Activated T-cell treated with anti-CD3 and anti-CD28 coated beads, Interleukin-2, amount 50 U/mL, for 24 hours (primary cell): ENCODE data around the gene NEDD4.
"Not testable (repeated sequence)": the region's sequence is repeated elsewhere in the genome, so short reads cannot be mapped to it uniquely, and the experiment has no call there.

Experiments used
- DNase-seq: peaks from one replicate; pipeline ENCODE4 v3.0.0-alpha.2; 2020
- H3K27ac Mint-ChIP-seq: 2 replicates; pipeline ENCODE4 v1.8.0; 2020; ENCODE audit warnings: mild to moderate bottlenecking, mixed read lengths
- H3K27me3 Mint-ChIP-seq: 2 replicates; pipeline ENCODE4 v1.8.0; 2020; ENCODE audit warnings: mixed read lengths
- H3K36me3 Mint-ChIP-seq: 2 replicates; pipeline ENCODE4 v1.8.0; 2020; ENCODE audit warnings: low read depth, mixed read lengths
- H3K4me1 Mint-ChIP-seq: 2 replicates; pipeline ENCODE4 v1.8.0; 2020; ENCODE audit warnings: low read depth, mixed read lengths
- H3K4me3 Mint-ChIP-seq: 2 replicates; pipeline ENCODE4 v1.8.0; 2020; ENCODE audit warnings: mild to moderate bottlenecking, moderate library complexity, mixed read lengths
- H3K9me3 Mint-ChIP-seq: 2 replicates; pipeline ENCODE4 v1.8.0; 2020; ENCODE audit warnings: mixed read lengths

The NEDD4 gene

DNA sequence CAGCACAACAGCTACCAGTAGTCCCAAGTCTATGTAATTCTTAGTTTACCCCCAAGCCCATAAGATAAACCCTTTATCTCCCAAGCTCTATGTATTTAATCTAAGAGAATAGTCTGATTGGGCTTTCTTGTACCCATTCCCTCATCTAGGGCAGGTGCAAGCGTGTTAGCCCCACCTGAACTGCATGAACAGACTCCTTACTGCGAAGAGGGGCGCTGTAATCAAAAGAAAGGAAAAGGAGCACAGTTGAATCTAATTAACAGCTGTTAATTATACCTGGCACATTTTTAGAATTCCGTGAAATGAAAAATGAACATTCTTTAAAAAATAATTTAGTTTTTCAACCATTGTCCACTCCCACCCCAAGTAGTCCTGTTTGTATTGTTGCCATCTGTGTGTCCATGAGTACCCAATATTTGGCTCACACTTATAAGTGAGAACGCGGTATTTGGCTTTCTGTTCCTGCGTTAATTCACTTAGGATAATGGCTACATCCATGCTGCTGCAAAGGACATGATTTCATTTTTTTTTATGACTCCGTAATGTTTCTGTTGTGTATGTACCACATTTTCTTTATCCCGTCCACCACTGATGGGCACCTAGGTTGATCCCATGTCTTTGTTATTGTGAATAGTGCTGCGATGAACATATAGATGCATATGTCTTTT is 26.5 kb upstream of the NEDD4 start:
- H3K4me3 Mint-ChIP-seq: no peak overlapping the region
- H3K27me3 Mint-ChIP-seq: peaks cover 10% of the 10 kb centered on the region
- DNase-seq: no peak
- no peak overlapping the region for H3K27ac Mint-ChIP-seq
- peaks cover 15% of the 10 kb centered on the region for H3K9me3 Mint-ChIP-seq
- no peaks in the 10 kb centered on the region for H3K36me3 Mint-ChIP-seq
- H3K4me1 Mint-ChIP-seq: peaks cover 9% of the 10 kb centered on the region

GRCh38 chr15:56019060-56019793 is 25.8 kb upstream of the NEDD4 start:
- peaks cover 17% of the 10 kb centered on the region for H3K9me3 Mint-ChIP-seq
- H3K36me3 Mint-ChIP-seq: no peaks in the 10 kb centered on the region
- no peak for DNase-seq
- H3K27me3 Mint-ChIP-seq: peaks cover 7% of the 10 kb centered on the region
- H3K4me3 Mint-ChIP-seq: no peak overlapping the region
- H3K4me1 Mint-ChIP-seq: peaks cover 9% of the 10 kb centered on the region
- no peak overlapping the region for H3K27ac Mint-ChIP-seq

DNA sequence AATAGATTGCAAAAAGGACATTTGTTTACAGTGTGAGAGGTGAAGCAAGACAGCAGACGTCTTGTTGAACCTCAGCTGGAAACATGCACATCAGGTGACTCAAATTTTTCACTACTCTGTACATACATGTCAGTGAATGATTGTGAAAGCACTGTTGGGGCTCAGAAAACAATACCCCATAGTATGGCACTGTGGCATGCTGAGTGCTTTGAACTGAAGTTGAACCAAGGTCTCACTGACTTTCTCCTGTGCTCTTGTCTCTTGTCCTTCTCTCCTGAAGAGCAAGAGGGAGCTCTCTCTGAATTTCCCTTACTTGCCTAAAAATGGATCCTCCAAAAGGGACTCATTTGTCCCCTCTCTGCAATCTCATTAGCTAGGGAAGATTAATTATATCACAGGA is 24.5 kb upstream of the NEDD4 start:
- H3K9me3 Mint-ChIP-seq: peaks cover 25% of the 10 kb centered on the region
- no peaks in the 10 kb centered on the region for H3K36me3 Mint-ChIP-seq
- DNase-seq: no peak
- H3K4me1 Mint-ChIP-seq: peaks cover 9% of the 10 kb centered on the region
- H3K4me3 Mint-ChIP-seq: no peak overlapping the region
- H3K27ac Mint-ChIP-seq: no peak overlapping the region
- H3K27me3 Mint-ChIP-seq: peaks cover 4% of the 10 kb centered on the region

- no peak for DNase-seq
- Mint-ChIP-seq H3K27ac (no peak overlapping the region), H3K4me3 (no peak overlapping the region), H3K4me1 (peaks cover 9% of the 10 kb centered on the region), H3K9me3 (peaks cover 25% of the 10 kb centered on the region), H3K36me3 (no peaks in the 10 kb centered on the region), H3K27me3 (peaks cover 4% of the 10 kb centered on the region)
These were observed 24.1 kb upstream of the NEDD4 start for GRCh38 chr15:56017511-56017910.

- Mint-ChIP-seq H3K27ac (no peak overlapping the region), H3K36me3 (no peaks in the 10 kb centered on the region), H3K27me3 (no peaks in the 10 kb centered on the region), H3K4me3 (no peak overlapping the region), H3K9me3 (peaks cover 25% of the 10 kb centered on the region), H3K4me1 (peaks cover 9% of the 10 kb centered on the region)
- DNase-seq: no peak
These were observed 22.9 kb upstream of the NEDD4 start for GRCh38 chr15:56016281-56016680.

- no peak for DNase-seq
- Mint-ChIP-seq H3K27ac (no peak overlapping the region), H3K4me1 (peaks cover 6% of the 10 kb centered on the region), H3K4me3 (no peak overlapping the region), H3K9me3 (peaks cover 25% of the 10 kb centered on the region), H3K36me3 (no peaks in the 10 kb centered on the region), H3K27me3 (no peaks in the 10 kb centered on the region)
These were observed 21.3 kb upstream of the NEDD4 start for GRCh38 chr15:56014677-56015076.

GRCh38 chr15:56007053-56007452 is 13.6 kb upstream of the NEDD4 start:
- Mint-ChIP-seq H3K4me3 (peak overlapping the region; percentile 29), H3K27me3 (peaks cover 28% of the 10 kb centered on the region)
- not testable (repeated sequence) for H3K9me3 Mint-ChIP-seq, DNase-seq, H3K36me3 Mint-ChIP-seq, H3K4me1 Mint-ChIP-seq, H3K27ac Mint-ChIP-seq

GRCh38 chr15:56006371-56006770 is 13.0 kb upstream of the NEDD4 start:
- H3K9me3 Mint-ChIP-seq, H3K4me1 Mint-ChIP-seq, H3K4me3 Mint-ChIP-seq, DNase-seq, H3K36me3 Mint-ChIP-seq, H3K27ac Mint-ChIP-seq: not testable (repeated sequence)
- peaks cover 28% of the 10 kb centered on the region for H3K27me3 Mint-ChIP-seq

DNA sequence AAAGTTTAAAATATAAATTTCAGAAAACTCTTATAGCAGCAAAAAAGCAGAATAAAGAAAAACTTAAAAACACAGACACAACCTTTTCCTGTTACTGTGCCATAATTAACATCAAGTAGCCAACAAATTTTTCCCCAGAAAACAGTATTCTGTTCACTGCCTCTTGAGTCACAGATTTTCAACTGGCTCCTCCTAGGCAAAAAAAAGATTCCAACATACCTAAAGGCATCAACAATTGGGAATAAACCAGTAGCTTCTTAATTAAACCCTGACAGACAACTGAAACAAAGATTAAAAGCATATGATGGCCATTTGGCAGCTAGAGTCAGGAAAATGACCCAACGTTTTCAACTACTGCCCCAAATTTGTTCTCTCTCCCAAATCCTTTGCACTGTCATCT is 10.9 kb upstream of the NEDD4 start:
- not testable (repeated sequence) for H3K4me3 Mint-ChIP-seq

GRCh38 chr15:56003777-56004176 is 10.4 kb upstream of the NEDD4 start:
- H3K9me3 Mint-ChIP-seq, DNase-seq, H3K4me1 Mint-ChIP-seq, H3K27ac Mint-ChIP-seq, H3K4me3 Mint-ChIP-seq, H3K36me3 Mint-ChIP-seq: not testable (repeated sequence)
- peaks cover 39% of the 10 kb centered on the region for H3K27me3 Mint-ChIP-seq

More for the DNA sequence above, 10.9 kb upstream of the NEDD4 start:
- not testable (repeated sequence) for H3K36me3 Mint-ChIP-seq, DNase-seq, H3K9me3 Mint-ChIP-seq, H3K4me1 Mint-ChIP-seq, H3K27ac Mint-ChIP-seq
- H3K27me3 Mint-ChIP-seq: peaks cover 38% of the 10 kb centered on the region

GRCh38 chr15:56003277-56003676 is 9.9 kb upstream of the NEDD4 start:
- H3K27me3 Mint-ChIP-seq: peaks cover 34% of the 10 kb centered on the region
- H3K4me1 Mint-ChIP-seq, H3K4me3 Mint-ChIP-seq, H3K36me3 Mint-ChIP-seq, DNase-seq, H3K9me3 Mint-ChIP-seq, H3K27ac Mint-ChIP-seq: not testable (repeated sequence)

DNA sequence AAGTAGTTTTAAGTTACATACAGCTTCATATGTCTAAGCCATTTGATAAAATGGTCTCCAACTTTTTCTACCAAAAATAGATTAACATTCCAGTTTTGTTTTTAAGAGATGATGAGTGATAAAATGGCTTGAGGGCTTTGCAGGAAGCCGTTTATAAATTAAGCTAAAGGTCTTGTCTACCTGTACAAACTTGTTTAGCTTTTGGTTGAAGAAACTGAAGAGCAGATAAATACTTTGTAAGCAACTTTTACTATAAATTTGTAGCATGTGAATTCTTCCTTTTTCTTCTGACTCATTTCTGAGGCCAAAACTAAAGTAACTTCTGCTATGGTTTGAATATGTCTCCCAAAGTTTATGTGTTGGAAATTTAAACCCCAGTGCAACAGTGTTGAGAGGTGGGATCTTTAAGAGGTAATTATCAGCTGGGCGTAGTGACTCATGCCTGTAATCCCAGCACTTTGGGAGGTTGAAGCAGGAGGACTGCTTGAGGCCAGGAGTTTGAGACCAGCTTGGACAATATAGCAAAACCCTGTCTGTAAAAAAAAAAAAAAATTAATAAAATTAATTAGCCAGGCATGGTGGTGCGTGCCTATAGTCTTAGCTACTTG is 8.2 kb upstream of the NEDD4 start:
- H3K27me3 Mint-ChIP-seq: peaks cover 27% of the 10 kb centered on the region
- H3K9me3 Mint-ChIP-seq: no peaks in the 10 kb centered on the region

GRCh38 chr15:55999658-56000057 is 6.2 kb upstream of the NEDD4 start:
- Mint-ChIP-seq H3K27me3 (peaks cover 18% of the 10 kb centered on the region), H3K27ac (no peak overlapping the region), H3K36me3 (no peaks in the 10 kb centered on the region), H3K9me3 (no peaks in the 10 kb centered on the region), H3K4me3 (no peak overlapping the region), H3K4me1 (peaks cover 6% of the 10 kb centered on the region)
- DNase-seq: no peak

More for the DNA sequence above, 8.2 kb upstream of the NEDD4 start:
- H3K27ac Mint-ChIP-seq: no peak overlapping the region
- H3K4me1 Mint-ChIP-seq: peaks cover 6% of the 10 kb centered on the region
- no peak for DNase-seq
- no peak overlapping the region for H3K4me3 Mint-ChIP-seq
- H3K36me3 Mint-ChIP-seq: no peaks in the 10 kb centered on the region

- no peak overlapping the region for H3K27ac Mint-ChIP-seq
- no peak overlapping the region for H3K4me3 Mint-ChIP-seq
- H3K27me3 Mint-ChIP-seq: peaks cover 18% of the 10 kb centered on the region
- H3K36me3 Mint-ChIP-seq: no peaks in the 10 kb centered on the region
- peaks cover 8% of the 10 kb centered on the region for H3K4me1 Mint-ChIP-seq
- no peaks in the 10 kb centered on the region for H3K9me3 Mint-ChIP-seq
- DNase-seq: no peak
These were observed 5.1 kb upstream of the NEDD4 start for GRCh38 chr15:55998478-55998877.
